ENCODE data around the gene TICRR.

Gene TICRR

DNA sequence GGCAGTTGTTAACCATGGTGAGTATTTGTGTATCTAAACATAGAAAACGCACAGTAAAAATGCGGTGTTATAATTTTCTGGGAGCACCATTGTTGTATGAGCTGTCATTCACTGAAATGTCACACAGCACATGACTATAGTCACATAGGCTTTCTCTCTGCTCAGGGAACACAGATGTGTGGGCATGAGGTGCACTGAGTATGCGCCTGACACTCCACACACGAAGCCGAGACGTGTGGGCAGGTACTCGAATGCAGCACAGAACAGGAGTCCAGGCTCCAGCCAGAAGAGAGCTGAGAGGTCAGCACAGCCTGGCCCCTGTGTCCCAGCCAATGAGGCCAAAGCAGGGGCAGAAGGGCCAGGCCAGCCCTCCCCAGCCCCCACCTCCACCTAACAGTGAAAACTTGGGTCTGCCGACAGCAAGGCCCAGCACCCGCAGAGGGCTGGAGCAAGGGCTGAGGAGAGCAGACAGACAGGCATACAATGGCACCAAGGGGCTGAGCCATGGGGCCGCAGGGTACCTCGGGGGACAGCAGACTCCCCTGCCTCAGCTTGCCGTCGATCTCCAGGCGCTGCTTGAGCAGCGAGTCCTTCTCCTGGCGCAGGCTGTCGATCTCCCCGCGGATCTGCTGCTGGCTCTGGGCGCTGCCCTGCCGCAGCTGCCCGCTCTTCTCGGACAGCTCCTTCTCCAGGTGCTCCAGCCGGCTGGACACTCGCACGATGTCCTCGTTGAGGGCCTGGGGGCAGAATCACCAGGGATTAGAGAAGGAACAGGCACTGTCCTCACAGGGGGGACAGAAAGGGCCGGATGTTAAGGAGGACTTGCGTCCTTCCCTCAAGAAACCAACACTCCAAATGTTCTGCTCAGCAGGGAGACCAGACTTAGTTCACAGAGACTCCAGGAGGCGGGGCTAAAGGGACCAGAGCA, 56.0 kb downstream of the TICRR start:
- DNase-seq: no peak

DNA sequence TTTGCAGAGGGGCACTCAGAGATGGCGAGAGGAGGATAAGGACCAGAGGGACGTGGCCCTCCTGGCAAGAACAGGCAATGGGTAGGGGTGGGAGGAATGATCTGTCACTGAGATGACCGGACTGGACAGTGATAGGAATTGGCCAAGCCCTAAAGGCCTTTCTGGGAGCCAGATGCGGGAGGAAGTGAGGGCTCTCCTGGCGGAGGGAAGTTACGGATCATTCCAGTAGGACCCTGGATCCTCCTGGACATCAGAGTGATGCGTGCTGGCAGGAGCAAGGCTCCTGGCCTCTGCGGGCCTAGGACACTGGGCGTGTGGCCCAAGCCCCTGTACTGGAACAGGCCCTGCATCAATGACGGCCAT, 56.6 kb downstream of the TICRR start:
- DNase-seq: no peak

DNA sequence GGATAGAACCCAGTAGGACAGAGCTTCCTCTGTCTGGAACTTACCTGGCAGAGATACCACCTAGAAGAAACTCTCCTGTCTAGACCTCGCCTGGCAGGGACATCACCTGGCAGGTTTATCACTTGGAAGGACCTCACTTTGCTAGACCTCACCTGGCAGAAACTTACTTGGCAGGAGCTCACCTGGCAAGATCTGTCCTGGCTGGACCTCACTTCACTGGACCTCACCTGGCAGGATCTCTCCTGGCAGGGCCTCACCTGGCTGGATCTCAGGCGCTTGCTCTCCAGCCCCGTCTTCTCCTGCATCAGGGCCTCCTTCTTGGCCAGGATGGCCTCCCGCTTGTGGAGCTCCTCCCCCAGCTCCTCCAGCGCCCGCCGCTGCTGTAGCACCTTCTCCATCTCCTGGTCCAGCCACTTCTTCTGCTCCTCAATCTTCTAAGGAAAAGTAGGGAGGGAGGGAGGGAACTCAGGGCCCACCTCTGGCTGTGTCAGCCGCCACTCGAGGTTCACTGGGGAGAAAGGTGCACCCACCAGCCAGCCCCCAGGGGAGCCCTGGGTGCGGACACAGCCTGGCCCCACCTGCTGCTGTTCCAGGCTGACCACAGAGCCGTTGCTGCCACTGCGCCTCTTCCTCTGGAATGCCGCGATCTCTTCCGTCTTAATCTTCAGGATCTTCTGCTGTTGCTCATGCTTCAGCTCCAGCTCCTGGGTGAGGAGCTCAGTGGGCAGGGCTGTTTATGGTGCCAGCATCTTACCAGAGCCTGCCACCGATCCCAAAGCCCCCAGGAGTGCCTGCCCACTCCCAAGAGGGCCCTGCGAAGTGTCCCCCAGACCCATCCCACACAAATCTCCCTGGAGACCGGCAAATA, 57.5 kb downstream of the TICRR start:
- DNase-seq: no peak

DNA sequence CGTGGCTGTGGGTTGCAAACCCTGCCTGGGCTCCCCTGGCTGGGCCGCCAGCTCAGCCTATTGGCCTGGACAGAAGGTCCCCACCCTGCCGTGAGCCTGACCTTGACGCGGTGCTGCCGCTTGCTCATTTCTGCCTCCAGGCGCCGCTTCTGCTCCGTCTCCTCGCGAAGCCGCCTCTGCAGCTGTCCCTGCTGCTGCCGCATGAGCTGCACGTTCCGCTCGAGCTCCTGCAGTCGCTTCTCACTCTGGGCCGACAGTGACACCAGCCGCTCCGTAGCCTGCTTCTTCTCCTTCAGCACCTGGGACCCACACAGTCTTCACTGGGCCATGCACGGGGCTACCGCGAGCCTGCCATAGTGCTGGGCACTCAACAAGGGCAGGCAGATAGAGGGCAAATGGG, 58.3 kb downstream of the TICRR start:
- DNase-seq: no peak

DNA sequence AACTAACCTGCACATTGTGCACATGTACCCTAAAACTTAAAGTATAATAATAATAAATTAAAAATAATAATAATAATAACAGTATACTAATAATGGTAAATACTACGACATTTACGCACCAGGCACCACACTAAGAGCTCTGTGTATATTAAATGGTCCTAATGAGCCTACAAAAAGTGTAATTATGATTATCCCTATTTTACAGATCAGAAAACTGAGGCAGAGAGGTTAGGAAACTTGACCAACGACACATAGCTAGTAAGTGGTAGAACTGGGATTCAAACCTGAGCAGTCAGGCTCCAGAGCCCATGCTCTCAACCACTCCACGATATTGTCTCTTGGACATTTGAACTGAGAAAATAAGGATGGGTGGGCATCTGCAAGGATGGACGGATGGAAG, 65.0 kb downstream of the TICRR start:
- no peak for DNase-seq

DNA sequence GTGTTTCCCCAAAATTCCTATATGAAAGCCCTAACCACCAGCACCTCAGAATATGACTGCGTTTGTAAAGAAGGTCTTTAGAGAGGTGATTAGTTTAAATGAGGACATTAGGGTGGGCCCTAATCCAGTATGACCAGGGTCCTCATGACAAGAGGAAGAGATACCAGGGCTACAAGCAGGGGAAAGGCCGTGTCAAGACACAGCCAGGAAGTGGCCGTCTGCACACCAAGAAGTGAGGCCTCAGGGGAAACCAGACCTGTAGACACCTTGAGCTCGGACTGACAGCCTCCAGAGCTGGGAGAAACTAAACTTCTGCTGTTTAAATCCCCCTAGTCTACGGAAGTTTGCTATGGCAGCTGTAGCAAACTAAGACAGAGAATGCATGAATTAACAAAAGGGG, 65.8 kb downstream of the TICRR start:
- no peak for DNase-seq

DNA sequence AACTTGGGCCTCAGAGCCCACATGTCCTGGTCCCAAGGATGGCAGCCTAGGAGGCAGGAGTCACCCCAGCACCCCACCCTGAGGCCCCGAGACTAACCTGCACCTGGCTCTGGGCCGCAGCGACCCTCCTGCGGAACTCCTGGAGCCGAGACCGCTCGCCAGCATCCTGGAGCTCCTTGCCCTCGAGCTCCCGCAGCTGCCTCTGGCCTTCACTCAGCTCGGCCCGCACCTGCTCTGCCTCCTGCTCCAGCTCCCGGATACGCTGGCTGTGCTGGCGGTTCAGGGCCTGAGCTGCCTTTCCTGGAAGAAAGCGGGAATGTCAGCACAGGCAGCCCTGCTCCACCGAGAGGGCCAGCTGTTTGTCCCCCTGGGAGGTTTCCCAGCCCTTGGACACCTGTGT, 66.8 kb downstream of the TICRR start:
- no peak for DNase-seq

DNA sequence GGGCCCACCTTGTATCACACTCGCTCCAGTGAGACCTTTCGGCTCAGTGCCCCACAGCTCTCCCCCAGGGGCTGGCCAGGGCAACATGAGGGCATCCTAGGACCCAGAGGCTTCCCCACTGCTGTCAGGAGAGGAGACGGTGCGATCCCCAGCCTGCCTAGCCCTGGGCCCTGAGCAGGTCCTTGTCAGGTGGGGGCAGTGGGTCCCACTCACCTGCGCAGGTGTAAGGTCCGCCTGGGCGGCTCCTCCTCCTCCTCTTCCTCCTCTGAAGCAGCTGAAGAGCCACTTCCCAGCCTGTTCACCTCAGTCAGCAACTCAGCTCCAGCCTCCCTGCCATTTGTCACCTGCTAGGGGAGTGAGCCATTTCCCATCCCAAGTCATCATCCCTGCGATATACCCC, 70.4 kb downstream of the TICRR start:
- no peak for DNase-seq

DNA sequence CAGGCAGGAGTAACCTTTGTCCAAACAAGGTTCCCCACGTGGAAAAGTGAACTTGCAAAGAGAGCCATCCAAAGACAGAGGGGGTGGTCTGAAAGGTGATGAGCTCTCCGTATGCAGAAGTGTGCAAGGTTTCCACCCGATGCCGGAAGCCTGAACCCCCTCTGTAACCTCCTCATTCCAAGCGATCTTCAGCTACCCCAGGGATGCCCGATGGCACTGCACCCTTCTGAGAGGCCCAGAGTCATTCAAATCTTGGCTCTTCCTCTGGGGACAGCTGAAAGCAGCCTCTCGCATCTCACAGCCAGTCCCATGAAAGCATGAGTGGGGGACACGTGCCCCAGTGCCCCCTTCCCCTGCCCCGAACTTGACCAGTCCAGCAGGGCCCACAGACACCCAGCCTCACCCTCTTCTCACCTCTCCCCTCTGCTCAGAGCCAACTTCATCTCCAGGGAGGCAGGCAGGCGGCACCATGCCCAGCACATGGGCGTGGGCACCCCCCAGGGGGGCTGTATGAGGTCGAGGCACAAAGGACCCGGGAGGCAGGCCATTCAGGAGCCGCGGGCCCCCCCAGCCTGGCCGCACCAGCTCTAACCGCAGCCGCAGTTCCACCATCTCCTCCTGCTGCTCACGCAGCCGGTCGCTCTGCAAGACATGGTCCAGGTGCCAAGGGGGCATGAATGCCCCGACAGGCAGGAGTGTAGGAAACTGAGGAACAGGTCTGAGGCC, 71.3 kb downstream of the TICRR start:
- no peak for DNase-seq

DNA sequence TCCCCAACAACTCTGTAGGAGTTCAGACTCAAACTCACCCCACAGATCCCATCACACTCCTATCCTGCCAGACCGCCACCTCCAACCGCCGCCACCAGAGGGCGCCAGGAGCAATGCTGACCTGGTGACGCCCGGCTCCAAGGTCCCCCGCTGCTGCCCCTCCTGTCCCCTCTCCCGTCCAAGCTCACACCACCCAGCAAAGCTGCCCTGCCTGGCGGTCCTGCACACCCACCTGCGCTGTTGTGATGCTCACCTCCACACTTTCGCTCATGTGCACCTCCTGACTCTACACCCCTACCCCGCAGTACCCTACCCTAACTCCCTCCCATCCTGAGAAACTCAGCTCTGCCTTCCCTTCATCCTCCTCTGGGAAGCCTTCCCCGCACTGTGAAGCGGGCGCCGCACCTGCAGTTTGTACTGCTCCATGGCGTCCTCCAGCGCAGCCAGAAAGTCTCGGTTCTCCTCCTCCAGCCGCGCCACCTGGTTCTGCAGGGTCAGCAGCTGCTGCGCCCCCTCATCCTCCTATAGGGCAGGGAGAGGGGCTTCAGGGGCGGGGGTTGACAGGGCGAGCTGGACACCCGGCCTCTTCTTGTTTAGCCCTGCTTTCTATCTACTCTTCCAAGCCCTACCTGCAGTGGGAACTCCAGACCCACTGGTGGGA, 72.1 kb downstream of the TICRR start:
- no peak for DNase-seq

DNA sequence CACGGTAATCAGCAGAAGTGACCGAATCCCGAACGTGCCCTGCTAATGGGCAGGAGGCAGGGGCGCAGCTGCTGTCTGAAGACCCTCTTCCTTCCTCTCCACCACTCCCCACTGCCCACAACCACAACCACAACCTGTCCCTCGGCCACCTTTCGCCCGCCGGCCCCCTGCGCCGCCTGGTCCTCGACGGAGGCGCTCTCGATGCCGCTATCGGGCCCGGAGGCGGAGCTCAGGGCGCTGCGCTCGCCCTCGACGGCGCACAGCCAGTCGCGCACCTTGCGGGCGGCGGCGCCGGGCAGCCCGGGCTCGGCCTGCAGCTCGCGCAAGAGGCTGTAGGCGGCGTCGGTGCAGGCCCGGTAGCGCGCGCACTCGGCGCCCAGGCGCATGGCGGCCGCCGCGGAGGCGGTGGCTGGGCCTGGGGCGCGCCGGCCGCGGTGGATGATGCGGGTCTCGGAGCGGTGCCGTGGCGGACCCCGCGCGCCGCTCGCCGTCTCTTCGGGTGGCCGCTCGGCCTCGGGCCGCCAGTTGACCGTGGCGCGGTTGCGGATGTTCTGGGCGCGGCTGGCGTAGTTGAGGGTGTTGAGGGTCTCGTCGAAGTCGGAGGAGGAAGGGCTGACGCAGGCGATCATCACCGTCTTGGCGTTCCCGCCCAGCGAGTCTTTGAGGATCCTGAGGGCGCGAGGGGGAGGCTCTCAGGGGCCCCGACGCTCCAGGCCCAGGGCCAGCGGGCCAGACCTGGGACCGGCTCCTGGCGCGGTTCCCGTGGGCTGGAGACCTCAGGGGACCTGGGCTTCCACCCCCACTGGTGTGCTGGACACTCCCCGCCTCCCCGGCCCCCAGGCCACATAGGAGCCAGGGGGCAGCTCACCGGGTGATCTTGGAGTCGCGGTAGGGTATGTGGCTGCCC, 73.1 kb downstream of the TICRR start:
- DNase-seq: no peak

DNA sequence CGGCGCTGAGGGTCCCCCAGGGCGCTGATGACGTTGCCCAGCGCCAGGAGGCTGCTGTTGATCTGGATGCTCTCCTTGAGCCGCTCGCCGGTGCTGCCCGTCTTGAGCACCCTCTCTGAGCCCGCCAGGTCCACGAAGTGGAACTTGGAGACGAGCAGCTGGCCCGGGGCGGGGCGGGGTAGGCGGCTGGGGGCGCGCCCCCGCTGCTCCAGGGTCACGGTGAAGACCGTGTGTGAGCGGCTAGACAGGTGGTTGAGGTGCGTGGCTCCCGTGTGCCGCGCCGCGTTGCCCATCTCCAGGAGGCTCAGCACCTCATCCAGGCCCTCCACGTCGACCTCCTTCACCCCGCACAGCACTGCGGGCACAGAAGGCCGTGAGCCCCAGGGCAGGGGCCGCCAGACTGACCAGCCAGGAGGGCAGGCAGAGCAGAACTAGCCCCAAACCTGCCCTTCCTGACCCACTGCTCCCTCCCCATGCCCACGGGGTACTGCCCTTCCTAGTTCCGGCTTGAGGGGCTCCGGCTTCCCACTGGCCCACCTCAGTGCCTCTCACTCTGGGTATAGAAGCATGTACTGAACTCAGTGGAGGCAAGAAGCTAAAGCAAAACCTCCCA, 73.8 kb downstream of the TICRR start:
- DNase-seq: no peak

DNA sequence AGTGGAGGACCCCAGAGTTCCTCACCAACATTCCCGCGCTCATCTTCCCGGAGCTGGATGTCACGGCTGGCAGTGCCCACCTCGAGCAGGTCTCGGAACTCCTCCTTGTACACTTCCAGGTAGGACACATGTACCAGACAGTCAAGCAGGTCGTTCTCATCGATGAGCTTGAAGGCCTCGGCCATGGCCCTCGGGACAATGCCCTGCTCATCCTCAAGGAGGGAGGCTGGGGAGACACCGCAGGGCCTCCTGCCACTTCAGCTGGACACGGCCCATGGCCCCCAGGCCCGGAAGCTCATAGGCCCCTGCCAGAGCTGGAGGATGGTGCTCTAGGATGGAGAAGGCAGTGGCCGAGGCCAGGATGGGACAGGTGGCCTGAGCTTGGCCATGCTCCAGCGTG, 74.4 kb downstream of the TICRR start:
- no peak for DNase-seq

DNA sequence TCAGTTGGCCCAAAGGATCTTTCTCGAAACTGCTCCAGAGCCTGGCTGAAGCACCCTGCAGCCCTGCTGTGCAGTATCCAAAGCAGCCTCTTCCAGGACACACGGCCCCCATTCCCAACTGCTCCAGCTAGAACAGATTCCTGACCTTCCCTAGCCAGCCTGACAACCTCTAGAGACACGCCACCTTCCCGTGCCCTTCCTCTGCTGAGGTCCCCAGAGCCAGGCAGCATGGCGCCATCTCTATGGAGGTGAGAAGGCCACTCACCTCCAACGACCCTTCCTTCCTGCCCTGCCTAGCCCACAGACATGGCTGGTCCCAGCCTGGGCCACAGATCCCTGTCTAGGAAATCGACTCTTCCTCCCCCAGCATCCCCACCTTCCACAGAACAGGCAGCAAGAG, 76.9 kb downstream of the TICRR start:
- no peak for DNase-seq

DNA sequence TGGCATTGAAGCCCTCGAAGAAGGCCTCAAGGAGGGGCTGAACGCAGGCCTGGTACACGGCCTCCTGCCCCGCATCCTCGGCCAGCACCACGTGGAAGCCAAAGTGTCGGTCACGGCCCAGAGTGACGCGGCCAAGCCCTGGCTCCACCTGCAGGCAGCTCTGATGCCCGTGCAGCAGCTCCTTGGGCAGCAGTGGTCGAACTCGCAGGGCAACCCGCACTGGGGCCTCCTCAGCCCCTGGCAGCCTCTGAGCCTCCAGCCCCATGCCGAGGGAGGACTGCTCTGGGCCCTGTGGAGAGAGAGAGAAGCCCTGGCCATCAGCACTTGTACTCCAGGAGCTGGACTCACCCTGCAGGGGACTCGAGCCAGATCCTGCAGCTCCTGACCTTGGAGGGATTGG, 77.4 kb downstream of the TICRR start:
- DNase-seq: no peak

DNA sequence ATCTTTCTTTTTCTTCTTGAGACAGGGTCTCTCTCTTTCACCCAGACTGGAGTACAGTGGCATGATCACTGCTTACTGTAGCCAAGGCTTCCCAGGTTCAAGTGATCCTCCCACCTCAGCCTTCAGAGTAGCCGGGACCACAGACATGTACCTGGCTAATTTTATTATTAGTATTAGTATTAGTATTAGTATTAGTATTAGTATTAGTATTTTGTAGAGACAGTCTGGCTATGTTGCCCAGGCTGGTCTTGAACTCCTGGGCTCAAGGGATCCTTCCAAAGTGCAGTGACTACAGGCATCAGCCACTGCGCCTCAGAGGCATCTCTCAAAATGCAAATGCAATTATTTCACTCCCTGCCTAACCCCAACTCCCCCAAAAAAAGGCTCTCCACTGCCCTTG, 78.3 kb downstream of the TICRR start:
- no peak for DNase-seq

DNA sequence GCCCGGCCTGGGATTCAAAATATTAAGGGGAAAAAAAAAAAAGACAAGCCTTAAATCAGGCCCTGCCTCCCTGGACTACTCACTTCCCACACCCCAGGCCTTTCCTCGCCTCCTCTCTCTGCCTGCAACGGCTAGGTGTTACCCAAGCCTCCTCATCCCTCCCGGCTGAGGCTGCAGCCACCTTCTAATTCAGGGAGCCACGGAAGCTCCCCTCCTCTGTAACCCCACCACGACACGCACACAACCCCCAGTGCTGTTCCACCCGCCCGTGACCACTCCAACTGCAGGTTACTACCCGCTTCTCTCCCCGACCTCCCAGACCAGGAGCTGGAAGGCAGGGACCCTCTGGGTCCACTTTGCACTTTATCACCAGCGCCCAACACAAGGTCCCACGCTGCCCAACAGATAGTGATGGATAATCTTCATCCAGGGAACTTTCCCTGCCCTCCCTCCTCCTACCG, 79.1 kb downstream of the TICRR start:
- no peak for DNase-seq

DNA sequence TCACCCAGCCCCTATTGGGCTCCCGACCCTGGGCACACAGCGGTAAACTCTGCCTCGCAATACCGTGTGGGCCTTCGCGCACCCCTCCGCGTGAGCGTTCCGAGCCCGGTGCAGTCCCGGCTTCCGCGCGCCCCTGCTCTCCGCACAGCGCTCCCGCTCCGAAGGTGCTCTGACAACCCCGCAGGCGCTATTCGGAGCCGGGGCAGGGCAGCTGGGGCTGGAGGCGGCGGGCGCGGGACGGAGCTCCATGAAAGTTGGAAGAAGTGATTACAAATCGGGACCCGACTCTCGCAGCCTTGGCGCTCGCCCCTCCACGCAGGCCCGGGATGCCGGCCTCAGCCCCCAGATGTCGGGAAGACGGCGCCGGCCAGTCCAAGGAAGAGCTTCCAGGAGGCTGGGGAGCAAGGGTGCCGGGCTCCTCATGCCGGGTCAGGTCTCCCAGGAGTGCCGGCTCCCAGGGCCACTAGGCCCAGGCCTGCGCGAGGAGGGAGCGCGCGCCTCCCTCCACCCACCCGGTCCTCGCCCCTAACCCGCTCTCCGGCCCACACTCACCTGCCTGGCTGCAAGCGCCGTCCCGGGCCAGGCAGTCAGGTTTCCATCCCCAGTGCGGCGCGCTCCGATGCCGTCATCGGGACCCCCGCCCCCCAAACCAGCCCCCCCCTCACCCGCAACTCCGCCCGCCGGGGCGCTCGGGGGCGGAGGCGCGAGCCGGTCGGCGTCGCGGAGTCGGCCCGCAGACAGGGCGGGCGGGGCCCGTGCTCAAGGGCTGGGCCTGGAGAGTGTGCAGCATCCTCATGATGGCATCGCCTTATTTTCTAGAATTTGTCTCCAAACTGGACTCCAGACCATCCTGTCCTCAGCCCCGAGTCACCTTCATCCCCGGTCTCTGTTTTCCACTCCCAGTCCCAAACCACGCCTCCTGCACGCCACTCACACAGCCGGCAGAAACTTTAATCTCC, 79.9 kb downstream of the TICRR start, which contains the start of gene KIF7:
KIF7 (minus strand) TSS at position 621 of the 959 bp plus-strand sequence. CDS start 2,537 bp downstream, outside the sequence.
- DNase-seq: no peak

DNA sequence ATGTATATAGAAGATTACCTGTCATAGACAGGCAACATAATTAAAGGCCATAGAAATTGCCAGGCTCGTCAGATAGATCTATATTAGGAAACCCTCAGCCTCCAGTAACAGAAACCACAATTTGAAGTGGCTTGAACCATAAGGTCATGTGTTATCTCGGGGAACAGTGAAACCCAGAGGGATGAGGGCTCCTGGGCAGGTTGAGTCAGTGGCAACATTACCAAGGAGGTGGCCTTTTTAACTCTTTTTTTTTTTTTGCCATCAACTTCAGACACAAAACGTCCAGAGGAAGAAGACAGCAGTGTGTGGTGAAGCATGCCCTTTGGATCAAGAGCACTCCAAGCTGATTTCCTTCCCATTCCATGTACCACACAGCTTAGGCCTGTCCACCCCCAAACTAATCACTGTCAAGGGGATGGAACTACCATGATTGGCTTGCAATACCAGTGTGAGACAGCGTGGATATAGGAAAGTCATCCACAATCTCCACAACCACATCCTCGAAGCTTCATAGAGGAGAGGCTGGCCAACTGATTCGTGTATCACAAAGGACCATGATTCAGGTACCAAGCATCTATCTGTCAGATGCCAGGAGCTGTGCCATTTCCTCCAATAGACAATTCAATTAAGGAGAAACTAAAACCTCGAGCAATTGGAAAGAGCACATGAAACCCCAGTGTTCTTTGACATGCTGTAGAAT, 81.0 kb downstream of the TICRR start:
- no peak for DNase-seq

All from DMS79 (cell line).